HG03558 (cell line): Measurements from ENCODE around the gene SLFN11.
"Not testable (repeated sequence)": the region's sequence is repeated elsewhere in the genome, so short reads cannot be mapped to it uniquely, and the experiment has no call there.

Experiments
- ATAC-seq: cut with Tn5 transposase; IDR thresholded peaks from one replicate; pipeline ENCODE4 v1.9.1; 2021; ENCODE audit warnings: moderate number of reproducible peaks; ENCODE audit not compliant: unreplicated experiment; ENCODE audit errors: extremely low read depth

SLFN11 gene

DNA sequence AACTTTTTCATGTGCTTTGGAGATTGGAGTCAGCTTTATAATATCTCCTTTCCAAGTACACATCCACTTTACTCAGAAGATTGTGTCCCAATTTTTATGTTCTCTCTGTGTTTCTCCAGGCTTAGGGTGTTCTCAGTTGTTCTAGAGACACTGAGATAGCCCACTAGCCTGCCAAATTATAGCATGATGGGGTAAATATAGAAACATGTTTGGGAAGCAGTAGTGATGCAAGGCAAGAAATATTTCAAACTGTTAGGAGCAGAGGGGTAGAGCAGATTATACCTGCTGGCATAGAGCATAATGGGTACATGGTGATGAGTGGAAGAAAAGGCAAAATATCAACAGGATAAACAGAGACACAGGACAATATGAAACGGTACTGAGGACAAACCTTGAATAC, 12.4 kb downstream of the SLFN11 start:
- ATAC-seq, result no peak

DNA sequence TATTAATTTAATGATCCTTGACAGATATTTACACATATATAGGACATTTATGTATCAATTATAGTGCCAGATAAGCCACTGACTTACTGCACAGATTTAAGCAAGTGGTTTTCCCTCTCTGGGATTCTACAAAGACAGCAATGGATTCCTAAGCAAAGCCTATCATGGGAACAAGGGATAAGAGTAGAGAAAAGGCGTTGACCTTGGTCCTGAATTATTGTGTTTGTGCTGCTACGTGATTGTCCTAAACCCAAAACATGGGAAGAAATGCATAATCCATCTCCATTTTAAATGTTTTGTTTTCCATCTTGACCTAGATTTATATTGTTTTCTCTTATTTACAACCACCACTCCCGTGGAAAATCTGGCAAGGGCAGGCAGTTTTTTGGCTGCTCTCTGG, 14.0 kb downstream of the SLFN11 start:
- no peak for ATAC-seq

DNA sequence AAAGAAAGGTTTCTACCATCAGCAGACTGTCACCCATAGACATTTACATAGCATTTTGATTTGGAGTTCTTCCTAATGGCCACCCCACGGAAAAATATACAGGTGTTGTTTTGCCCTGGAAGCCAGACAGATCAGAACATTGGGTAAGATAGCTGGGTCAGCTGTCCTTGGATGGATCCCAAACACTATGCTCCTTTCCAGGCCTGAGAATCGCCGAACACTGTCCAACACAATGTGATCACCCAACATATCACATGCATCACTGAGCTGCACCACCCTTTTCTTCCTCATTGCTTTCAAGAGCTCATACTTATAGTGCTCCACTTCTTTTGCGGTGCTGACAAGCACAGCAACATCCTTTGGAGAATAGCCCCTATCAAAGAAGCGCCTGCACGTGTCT, 21.1 kb downstream of the SLFN11 start:
- no peak for ATAC-seq

DNA sequence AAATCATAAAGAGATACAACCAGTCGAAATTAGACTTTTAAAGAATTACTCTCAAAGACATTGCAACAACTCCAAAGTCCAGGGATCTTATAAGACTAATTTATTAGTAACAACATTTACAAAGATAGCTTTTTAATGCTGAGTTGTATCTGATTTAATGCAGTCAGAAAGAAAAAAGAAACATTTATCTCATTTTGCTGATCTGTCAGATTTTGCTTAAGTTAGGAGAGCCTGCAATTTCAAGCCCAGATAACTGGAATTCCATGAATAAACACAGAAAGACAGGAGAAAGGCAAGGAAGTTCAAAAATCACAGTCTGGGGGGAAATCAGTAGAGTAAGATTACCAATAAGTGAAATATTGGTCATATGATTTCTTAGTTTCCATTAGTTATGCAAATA, 22.9 kb downstream of the SLFN11 start:
- ATAC-seq, result no peak

DNA sequence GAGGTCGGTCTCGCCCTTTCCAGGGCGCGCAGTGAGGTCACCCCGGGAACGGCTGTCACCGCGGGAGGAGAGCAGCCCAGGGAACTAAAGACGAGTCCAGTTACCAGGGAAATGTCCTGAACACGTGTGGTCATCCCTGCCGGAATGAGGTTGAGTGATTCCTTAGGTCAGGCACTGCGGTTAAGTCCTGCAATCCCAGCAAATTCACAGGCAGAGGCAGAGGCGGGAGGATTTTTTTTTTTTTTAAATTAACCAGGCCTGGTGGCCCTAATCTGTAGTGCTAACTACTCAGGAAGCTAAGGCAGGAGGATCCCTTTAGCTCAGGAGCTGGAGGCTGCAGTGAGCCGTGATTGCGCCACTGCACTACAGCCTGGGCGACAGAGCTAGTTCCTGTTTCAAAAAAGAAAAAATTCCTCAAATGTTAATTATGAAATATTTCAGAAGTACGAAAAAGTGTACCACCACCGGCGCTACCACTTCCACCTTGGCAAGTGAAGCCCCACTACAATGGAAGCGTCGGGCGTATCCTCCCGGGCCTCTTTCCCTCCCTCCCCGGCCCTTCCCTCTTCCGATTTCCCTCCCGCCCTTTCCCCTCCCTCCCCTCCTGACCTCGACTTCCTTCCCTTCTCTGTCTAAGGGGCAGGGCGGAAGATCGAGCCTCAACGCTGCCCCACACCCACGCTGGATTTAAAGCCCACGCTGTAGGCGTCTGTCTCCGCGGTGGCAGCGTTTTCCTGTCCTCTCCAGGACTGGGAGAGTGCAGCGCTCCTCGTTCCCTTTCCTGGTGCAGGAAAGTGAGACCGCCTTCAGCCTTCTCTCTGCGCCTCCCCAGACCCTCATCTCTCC, 27.3 kb downstream of the SLFN11 start:
- ATAC-seq, result no peak

DNA sequence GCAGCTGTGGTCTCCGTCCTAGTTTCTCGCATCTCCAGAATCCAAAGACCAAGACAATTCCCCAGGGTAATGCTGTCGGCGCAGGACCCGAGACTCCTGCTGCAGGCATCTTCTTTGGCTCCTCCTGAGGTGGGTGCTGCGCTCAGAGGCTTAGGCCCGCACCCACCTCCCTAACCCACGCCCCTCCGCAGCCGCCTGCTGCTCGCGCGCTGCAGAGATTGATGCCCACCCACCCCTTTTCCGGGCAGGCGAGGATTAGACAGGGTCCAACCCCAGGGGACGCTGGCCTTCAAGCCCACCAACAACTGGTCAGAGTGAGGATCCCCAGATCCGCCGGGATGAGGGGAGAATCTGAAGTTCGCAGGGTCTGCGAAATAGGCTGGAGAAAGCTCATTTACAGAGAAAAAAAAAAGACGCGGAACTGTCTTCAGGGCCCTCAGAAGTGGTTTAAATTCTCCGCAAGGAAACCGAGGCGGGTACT, 27.9 kb downstream of the SLFN11 start:
- ATAC-seq, result no peak

DNA sequence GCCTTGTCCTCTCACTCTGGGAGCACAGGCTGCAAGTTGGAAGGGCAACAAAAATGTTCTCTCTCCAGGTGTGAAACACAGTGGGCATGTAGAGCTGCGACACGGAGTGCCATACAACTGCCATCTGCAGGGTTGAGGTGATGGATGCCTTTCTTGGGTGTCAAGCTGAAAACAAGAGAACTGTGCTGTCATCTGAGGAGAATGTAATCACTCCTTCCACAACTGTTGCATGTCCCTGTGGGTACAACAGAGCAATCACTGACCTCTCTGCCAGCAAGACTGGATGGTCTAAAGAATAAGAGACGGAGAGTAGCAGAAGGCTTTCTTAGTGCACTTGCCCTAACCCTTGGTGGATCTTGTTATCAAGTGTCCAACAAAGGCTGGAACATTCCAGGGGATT, 29.2 kb downstream of the SLFN11 start:
- no peak for ATAC-seq

DNA sequence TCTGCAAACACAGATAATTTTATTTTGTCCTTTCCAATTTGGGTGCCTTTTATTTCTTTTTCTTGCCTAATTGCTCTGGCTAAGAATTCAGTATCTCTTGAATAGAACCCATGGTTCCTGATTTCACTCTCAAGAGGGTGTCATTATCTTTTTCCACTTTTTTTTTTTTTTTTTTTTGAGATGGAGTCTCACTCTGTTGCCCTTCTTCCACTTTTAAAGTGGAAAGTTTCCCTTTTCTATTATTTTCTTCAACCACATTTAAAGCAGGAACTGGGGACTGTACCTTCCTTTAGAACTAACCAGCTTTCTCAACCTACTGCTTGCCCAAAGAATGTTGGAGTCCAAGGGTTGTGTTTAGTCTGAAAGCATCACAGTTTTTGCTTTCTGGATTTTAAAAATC, 31.1 kb downstream of the SLFN11 start:
- ATAC-seq, result no peak

DNA sequence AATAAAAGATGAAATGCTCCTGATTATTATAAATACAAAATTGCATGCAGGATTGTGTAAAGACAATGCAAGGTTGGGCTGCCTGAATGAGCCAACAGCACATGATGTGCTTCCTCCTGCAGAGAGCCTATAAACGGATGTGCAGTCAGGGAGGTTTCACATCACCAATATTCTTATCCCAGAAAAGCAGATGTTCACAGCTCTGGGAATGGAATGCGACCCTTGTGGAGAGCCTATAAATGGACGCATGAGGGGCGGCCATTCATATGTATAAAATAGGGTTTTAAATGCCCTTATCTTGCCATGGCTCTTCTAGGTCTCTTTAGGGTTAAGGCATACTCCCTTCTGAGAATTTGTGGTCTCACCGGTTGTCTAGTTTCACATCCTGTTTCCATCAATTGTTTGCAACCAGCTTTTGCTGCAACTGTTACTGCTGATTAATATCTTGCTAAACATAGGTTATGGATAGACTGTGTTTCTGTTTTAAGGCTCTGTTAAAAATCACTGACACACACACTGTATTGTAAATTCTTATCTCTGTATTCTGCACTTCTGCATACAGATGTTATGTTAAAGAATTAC, 31.9 kb downstream of the SLFN11 start:
- ATAC-seq, result no peak

DNA sequence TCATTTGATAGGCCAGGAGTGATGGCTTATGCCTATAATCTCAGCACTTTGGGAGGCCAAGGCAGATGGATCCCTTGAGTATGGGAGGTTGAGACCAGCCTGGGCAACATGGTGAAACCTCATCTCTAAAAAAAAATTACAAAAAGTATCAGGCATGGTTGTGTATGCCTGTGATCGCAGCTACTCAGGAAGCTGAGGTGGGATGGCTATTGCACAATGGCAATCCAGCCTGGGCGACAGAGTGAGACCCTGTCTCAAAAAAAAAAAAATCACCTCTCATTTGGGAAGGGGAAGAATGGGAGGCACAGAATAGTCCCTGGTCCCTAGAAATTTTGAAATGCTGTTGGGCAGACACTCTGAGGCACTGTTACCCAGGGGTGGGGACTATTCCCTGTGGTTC, 35.2 kb downstream of the SLFN11 start:
- no peak for ATAC-seq

DNA sequence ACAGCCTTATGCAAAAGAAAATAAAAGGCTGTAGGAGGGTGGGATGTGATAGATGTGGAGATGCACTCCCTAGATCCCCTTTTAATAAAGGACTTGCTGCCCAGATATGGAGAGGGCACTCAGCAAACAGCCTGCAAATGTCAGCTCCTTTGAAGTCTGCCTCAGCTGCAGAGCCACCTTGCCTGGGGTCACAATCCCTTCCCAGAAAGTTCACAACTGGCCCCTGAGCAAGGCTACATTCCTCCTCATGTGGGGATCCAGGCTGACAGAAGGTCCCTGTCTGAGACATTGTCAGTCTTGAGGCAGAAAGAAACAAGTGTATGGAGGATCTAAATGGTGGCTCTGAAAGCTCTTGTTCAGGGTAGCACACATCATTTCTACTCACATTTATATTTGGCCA, 36.1 kb downstream of the SLFN11 start:
- ATAC-seq, result no peak

DNA sequence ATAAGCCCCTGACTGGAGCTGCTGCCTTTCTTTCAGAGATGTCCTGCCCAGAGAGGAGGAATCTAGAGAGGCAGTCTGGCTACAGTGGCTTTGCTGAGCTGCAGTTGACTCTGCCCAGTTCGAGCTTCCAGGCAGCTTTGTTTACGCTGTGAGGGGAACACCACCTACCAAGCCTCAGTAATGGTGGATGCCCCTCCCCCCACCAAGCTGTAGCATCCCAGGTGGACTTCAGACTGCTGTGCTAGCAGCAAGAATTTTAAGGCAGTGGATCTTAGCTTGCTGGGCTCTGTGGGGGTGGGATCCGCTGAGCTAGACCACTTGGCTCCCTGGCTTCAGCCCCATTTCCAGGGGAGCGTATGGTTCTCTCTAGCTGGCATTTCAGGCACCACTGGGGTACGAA, 39.8 kb downstream of the SLFN11 start:
- ATAC-seq, result not testable (repeated sequence)

DNA sequence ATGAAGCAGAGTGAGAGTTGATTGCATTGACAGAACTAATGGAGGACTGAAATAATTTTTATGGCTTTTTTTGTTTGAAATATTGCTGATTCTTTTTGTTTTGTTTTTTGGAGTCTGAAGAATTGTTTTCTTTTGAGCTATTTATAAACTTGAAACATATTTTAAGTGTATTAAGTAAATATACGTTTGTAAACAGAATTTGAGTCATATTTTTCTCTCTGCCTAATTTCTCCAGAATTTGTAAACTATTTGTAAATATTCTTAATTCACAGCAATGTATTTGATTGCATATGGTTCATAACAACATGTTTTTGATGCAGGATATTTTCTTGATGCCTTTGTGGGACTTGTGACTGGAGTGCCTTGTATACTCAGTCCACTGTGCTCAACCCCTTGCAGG, 50.7 kb downstream of the SLFN11 start:
- no peak for ATAC-seq

DNA sequence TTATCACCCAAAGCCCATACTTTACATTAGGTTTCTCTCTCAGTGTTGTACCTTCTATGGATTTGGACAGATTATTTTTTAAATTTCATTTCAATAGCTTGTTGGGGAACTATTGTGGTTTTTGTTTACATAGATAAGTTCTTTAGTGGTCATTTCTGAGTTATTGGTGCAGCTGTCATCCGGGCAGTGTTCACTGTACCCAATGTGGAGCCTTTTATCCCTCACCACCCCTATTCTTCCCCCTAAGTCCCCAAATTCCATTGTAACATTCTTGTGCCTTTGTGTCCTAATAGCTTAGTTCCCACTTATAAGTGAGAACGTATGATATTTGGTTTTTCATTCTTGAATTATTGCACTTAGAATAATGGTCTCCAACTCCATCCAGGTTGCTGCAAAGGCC, 57.5 kb downstream of the SLFN11 start:
- no peak for ATAC-seq

DNA sequence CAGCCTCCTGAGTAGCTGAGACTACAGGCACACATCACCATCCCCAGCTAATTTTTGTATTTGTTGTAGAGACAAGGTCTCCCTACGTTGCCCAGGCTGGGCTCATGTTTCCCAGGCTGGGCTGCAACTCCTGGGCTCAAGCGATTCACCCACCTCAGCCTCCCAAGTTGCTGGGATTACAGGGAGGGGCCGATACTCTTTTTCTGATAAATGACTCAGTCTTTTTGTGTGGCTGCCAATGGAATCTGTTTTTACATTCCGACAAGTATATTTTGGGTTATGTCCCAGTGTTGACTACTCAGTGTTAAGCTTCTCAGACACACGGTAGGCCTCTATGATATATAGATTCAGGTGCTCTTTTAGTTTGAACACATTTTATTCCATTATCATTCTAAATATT, 58.1 kb downstream of the SLFN11 start:
- no peak for ATAC-seq

DNA sequence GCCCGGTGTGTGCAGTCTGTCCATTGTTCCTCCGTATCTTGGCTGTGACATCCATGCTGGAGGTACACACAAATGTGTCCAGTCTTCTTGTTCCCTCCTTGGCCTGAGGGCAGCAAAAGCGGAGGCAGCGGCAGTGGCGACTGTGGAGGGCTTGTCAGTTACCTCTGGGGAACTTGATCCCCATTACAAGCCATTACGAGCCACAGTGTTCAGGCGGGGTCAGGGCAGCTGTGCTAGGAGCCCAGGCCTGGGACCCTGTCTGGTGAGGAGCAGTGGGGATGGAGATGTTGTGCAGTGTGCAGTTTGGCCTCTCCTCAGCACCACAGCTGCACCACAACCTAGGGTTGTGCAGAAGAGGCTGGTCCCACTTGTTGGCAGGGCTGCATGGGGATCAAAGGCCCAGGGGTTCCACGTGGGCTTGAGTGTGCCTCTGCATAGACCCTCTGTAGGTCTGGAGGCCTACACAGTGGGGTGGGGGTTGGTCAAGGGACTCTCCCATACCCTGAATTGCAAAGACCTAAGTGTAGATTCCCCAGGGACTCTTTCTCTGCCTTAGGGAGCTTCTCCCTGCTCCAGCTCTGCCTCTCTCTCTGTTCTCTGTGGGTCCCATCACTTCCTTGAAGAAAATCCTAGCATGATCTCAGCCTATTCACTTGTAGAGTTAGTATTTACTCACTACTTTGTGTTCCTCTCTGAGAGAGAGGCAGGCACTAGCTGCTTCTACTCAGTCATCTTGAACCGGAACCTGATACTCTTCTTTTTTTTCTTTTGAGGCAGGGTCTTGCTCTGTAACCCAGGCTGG, 58.8 kb downstream of the SLFN11 start:
- ATAC-seq, result no peak

DNA sequence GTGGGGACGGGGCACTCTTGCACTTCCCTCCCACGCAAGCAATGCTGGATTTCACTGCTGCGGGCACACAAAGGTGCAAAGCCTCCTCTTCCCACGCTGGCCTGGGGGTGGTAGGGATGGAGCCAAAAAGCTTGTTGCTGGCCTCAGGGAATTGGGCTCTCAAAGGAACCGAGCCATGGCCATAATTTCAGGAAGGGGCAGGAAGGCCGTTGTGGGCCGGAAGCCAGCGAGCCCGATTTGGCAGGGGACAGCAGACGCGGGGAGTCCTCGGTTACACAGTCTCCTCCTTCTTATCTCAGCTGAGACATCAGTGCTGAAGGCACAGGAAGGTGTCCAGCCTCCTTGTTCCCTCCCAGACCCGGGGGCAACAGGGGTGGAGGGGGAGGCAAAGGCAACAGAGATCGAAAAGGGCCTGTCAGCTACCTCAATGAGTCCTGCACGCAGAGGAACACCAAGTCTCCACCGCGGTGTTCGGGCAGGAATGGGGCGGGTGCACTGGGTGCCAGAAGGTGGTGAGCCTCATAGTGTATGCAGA, 59.5 kb downstream of the SLFN11 start:
- ATAC-seq, result no peak

DNA sequence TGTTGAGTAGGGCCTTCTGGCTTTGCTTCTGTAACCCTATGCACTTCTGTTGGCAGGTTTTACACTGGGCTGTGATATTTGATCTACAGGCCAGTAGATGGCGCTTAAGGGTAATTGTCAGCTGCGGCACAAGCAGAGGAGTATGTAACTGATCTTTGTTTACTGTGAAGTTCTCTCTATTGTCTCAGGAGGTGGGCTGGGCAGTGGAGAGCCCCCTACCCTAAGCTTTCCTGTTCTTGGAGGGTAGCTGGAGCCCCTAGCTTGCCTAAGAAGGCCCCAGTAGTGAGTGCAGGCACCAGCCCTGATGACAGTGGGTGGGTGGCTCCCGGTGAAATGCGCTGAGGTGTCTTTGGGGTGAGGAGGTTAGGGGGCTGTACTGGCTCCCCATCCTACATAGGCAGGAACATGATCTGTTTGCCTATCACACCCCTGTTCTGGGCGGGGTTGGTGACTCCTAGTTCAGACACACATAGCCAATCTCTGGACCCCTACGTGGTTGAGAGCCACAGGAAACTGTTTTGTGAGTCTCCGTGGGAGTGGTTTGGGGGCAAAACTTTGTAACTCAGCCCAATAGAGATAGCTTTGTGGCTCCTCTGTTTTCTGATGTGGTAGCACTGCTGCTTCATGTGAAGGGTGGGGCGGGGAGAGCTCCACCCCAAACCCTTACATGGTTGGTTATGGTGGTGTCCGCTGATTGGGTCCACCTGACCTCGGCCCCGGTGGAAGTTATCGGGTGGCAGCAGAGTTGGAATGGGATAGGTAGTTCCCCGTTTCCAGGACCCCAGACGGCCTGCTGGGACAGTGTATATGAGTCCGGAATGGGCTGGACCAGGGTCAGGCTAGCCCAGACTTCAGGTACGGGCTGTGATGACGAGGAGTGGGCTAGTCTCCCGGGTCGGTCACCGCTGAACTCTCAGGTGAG, 60.4 kb downstream of the SLFN11 start:
- ATAC-seq, result no peak

DNA sequence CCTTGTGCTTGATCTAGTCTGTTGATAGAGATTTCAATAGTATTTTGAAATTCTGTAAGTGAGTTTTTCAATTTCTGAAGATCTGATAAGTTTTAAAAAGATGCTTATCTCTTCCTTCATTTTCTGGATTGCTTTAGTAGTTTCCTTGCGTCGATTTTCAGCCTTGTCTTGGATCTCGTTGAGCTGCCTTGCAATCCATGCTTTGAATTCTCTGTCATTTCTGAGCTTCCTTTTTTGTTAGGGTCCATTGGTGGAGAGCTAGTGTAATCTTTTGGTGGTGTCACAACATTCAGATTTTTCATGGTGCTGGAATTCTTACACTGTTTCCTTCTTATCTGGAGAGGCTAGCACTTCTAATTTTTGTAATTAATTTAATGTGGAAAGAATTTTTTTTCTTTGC, 61.1 kb downstream of the SLFN11 start:
- no peak for ATAC-seq

DNA sequence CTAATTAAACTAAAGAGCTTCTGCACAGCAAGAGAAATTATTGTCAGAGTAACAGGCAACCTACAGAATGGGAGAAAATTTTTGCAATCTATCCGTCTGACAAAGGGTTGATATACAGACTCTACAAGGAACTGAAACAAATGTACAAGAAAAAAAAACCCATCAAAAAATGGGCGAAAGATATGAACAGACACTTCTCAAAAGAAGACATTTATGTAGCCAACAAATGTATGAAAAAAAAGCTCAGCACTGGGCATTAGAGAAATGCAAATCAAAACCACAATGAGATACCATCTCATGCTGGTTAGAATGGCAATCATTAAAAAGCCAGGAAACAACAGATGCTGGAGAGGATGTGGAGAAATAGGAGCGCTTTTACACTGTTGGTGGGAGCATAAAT, 64.1 kb downstream of the SLFN11 start:
- not testable (repeated sequence) for ATAC-seq
